Neural cell (in vitro differentiated cells): Measurements from ENCODE around the gene TFDP2. TPM values are rescaled to one million over a fixed set of nuclear protein-coding genes. Genes with fewer than 3 reads are reported as not detected.

ENCODE experiments used
- H2AFZ ChIP-seq: fragments of 200-600, 300-800 bp; sonication (generic), shearing (Covaris generic); 2 replicates; pipeline ENCODE4 v1.6.0; 2014; ENCODE audit warnings: low read depth, mild to moderate bottlenecking, antibody characterized with exemption, low read length, moderate library complexity
- H3F3A ChIP-seq: fragments of 200-600 bp; shearing (Covaris generic); 2 replicates; pipeline ENCODE4 v1.6.1; 2016; ENCODE audit warnings: mild to moderate bottlenecking, moderate library complexity, mixed read lengths, antibody characterized with exemption, low read length; ENCODE audit not compliant: insufficient read depth, poor library complexity, severe bottlenecking
- H3K27ac ChIP-seq: fragments of 200-600, 300-800 bp; sonication (generic), shearing (Covaris generic); 2 replicates; pipeline ENCODE4 v1.5.1; 2014; ENCODE audit warnings: mild to moderate bottlenecking, low read length, moderate library complexity
- H3K27me3 ChIP-seq: fragments of 300-800, 200-600 bp; sonication (generic), shearing (Covaris generic); 2 replicates; pipeline ENCODE4 v1.6.0; 2014; ENCODE audit warnings: mild to moderate bottlenecking, low read depth, low read length, moderate library complexity; ENCODE audit not compliant: insufficient read depth
- H3K36me3 ChIP-seq: fragments of 300-800, 200-600 bp; sonication (generic), shearing (Covaris generic); 2 replicates; pipeline ENCODE4 v1.5.1; 2014; ENCODE audit warnings: mild to moderate bottlenecking, antibody characterized with exemption, low read length, moderate library complexity; ENCODE audit not compliant: insufficient read depth
- H3K4me2 ChIP-seq: fragments of 300-800, 200-600 bp; sonication (generic), shearing (Covaris generic); 2 replicates; pipeline ENCODE4 v1.6.0; 2014; ENCODE audit warnings: mild to moderate bottlenecking, low read length
- H3K4me3 ChIP-seq: fragments of 300-800, 200-600 bp; sonication (generic), shearing (Covaris generic); 2 replicates; pipeline ENCODE4 v1.5.1; 2014; ENCODE audit warnings: mild to moderate bottlenecking, low read length, moderate library complexity
- H3K79me2 ChIP-seq: fragments of 200-600 bp; shearing (Covaris generic); replicated peaks from 2 replicates; pipeline ENCODE4 v1.6.0; 2014; ENCODE audit warnings: mild to moderate bottlenecking, low read length, moderate library complexity; ENCODE audit not compliant: insufficient read depth
- H3K9ac ChIP-seq: fragments of 300-800, 200-600 bp; sonication (generic), shearing (Covaris generic); 2 replicates; pipeline ENCODE4 v1.6.1; 2016; ENCODE audit warnings: mild to moderate bottlenecking, low read length, mixed read lengths
- H3K9me2 ChIP-seq: fragments of 200-600 bp; shearing (Covaris generic); 2 replicates; pipeline ENCODE4 v1.6.1; 2016; ENCODE audit warnings: mild to moderate bottlenecking, low read length, mixed read lengths; ENCODE audit not compliant: insufficient read depth
- H3K9me3 ChIP-seq: fragments of 200-600, 300-800 bp; sonication (generic), shearing (Covaris generic); 2 replicates; pipeline ENCODE4 v1.6.1; 2016; ENCODE audit warnings: mild to moderate bottlenecking, mixed run types, low read length, moderate library complexity, mixed read lengths
- H4K20me1 ChIP-seq: fragments of 200-600 bp; shearing (Covaris generic); 2 replicates; pipeline ENCODE4 v1.6.1; 2016; ENCODE audit warnings: mild to moderate bottlenecking, mixed run types; ENCODE audit not compliant: insufficient read depth
- CTCF ChIP-seq: fragments of 450-650 bp; IDR thresholded peaks from 2 replicates; pipeline ENCODE4 v1.5.1; 2014; ENCODE audit warnings: antibody characterized with exemption, mild to moderate bottlenecking, moderate library complexity; ENCODE audit not compliant: poor library complexity, severe bottlenecking
- EP300 ChIP-seq: fragments of 450-650 bp; conservative IDR thresholded peaks from 2 replicates; pipeline ENCODE4 v1.6.1; 2014; ENCODE audit warnings: antibody characterized with exemption, mild to moderate bottlenecking, moderate library complexity; ENCODE audit not compliant: poor library complexity, severe bottlenecking
- EZH2 ChIP-seq: fragments of 200-600, 300-800 bp; shearing (Covaris generic), sonication (generic); IDR thresholded peaks from 2 replicates; pipeline ENCODE4 v1.6.1; 2014; ENCODE audit warnings: antibody characterized with exemption, low read length, borderline replicate concordance, mild to moderate bottlenecking; ENCODE audit not compliant: insufficient read depth, poor library complexity, severe bottlenecking
- MXI1 ChIP-seq: fragments of 450-650 bp; conservative IDR thresholded peaks from 2 replicates; pipeline ENCODE4 v1.6.1; 2014; ENCODE audit warnings: antibody characterized with exemption, mild to moderate bottlenecking; ENCODE audit not compliant: poor library complexity, severe bottlenecking
- POLR2AphosphoS5 ChIP-seq: IDR thresholded peaks from 2 replicates; pipeline ENCODE4 v1.6.1; 2012
- RAD21 ChIP-seq: fragments of 450-650 bp; conservative IDR thresholded peaks from 2 replicates; pipeline ENCODE4 v1.6.1; 2014; ENCODE audit warnings: antibody characterized with exemption, mild to moderate bottlenecking, moderate library complexity
- REST ChIP-seq: IDR thresholded peaks from 2 replicates; pipeline ENCODE4 v1.6.1; 2012; ENCODE audit warnings: borderline replicate concordance
- SMC3 ChIP-seq: fragments of 450-650 bp; conservative IDR thresholded peaks from 2 replicates; pipeline ENCODE4 v1.6.1; 2014; ENCODE audit warnings: antibody characterized with exemption, mild to moderate bottlenecking, moderate library complexity; ENCODE audit not compliant: poor library complexity
- TAF1 ChIP-seq: IDR thresholded peaks from 2 replicates; pipeline ENCODE4 v1.6.1; 2012; ENCODE audit warnings: low read depth
- polyA plus RNA-seq: library from polyadenylated mRNA; depleted of rRNA; stranded (reverse); fragments of >200 nt; gene quantifications from 2 replicates; pipeline ENCODE4 v1.2.3, GENCODE V29; 2014

Gene TFDP2
- polyA plus RNA-seq, 1 donor from 2014 or later = 17.0 TPM

- Histone ChIP-seq H3K9ac (no peak overlapping the region), H3K36me3 (no peaks in the 10 kb centered on the region), H3K4me2 (no peak overlapping the region), H4K20me1 (no peaks in the 10 kb centered on the region), H3K4me3 (no peak overlapping the region), H3K9me2 (no peaks in the 10 kb centered on the region), H3K79me2 (no peaks in the 10 kb centered on the region), H3K27ac (no peak overlapping the region), H3K9me3 (no peaks in the 10 kb centered on the region), H3K27me3 (no peaks in the 10 kb centered on the region), H2AFZ (no peak overlapping the region), H3F3A (no peaks in the 10 kb centered on the region)
- TF ChIP-seq POLR2AphosphoS5 (no peak), SMC3 (no peak), RAD21 (no peak), CTCF (no peak), REST (no peak), MXI1 (no peak), EP300 (no peak), EZH2 (no peak), TAF1 (no peak)
These were observed 95.5 kb downstream of the TFDP2 start for GRCh38 chr3:142053835-142054234.

GRCh38 chr3:142053244-142053643 is 96.1 kb downstream of the TFDP2 start:
- Histone ChIP-seq H2AFZ (no peak overlapping the region), H3K27ac (no peak overlapping the region), H3K9me3 (no peaks in the 10 kb centered on the region), H3K4me3 (no peak overlapping the region), H3K79me2 (no peaks in the 10 kb centered on the region), H3K27me3 (no peaks in the 10 kb centered on the region), H3F3A (no peaks in the 10 kb centered on the region), H3K9ac (no peak overlapping the region), H4K20me1 (no peaks in the 10 kb centered on the region), H3K9me2 (no peaks in the 10 kb centered on the region), H3K36me3 (no peaks in the 10 kb centered on the region), H3K4me2 (no peak overlapping the region)
- TF ChIP-seq MXI1 (no peak), REST (no peak), TAF1 (no peak), POLR2AphosphoS5 (no peak), SMC3 (no peak), RAD21 (no peak), EP300 (no peak), CTCF (no peak), EZH2 (no peak)
